Right cardiac atrium (tissue), 5 donors: Measurements from ENCODE around the gene TAF6L. TPM values are rescaled to one million over a fixed set of nuclear protein-coding genes. Genes with fewer than 3 reads are reported as not detected.
A peak's percentile ranks its signal among the peaks of the same experiment; 100 is the strongest.
"Not testable (repeated sequence)": the region's sequence is repeated elsewhere in the genome, so short reads cannot be mapped to it uniquely, and the experiment has no call there.

ENCODE experiments used
- ATAC-seq, 2 donors: fragments of 200-7000 bp; cut with Tn5 transposase; one replicate each; pipeline versions ENCODE4 v1.8.0 to v1.9.1; 2020; ENCODE audit warnings: moderate library complexity in 2 of 2, mild to moderate bottlenecking in 1 of 2
- DNase-seq, 3 donors: peaks; one replicate each; pipeline ENCODE4 v3.0.0-alpha.2; 2020
- H3K27ac ChIP-seq: one replicate; pipeline ENCODE4 v1.5.1; 2013; ENCODE audit warnings: mild to moderate bottlenecking, low read length, control low read depth, moderate library complexity
- H3K27me3 ChIP-seq: one replicate; pipeline ENCODE4 v1.6.1; 2013; ENCODE audit not compliant: control insufficient read depth, insufficient read depth
- H3K4me1 ChIP-seq: one replicate; pipeline ENCODE4 v1.6.1; 2013; ENCODE audit warnings: low read length; ENCODE audit not compliant: control insufficient read depth, insufficient read depth
- H3K4me3 ChIP-seq: one replicate; pipeline ENCODE4 v1.5.1; 2013; ENCODE audit warnings: low read length, control low read depth
- H3K9me3 ChIP-seq: one replicate; pipeline ENCODE4 v1.6.1; 2013; ENCODE audit warnings: low read length; ENCODE audit not compliant: control insufficient read depth
- WGBS: extraction: QIAGEN DNeasy Blood & Tissue Kit; methylation state at CpG from one replicate; pipeline ENCODE4 v1.1.7; 2013; 5-methylcytosine and 5-hydroxymethylcytosine counted together
- intact Hi-C, 4 donors: fragments of 100-400 bp; cut with DNase I; formaldehyde crosslinking; loops; one replicate each; pipeline versions ENCODE4 v1.11.0 to v1.14.0; 2022 to 2023
- polyA plus RNA-seq: library from polyadenylated mRNA; stranded (reverse); fragments of 200-250 nt; gene quantifications from one replicate; pipeline ENCODE4 v1.2.3, GENCODE V29; 2013
- total RNA-seq, 4 donors: library from RNA; stranded (reverse); fragmentation: NEBNext Ultra II Directional; extraction: Animal tissue kit (Norgen Biotek cat#: 25700); gene quantifications; one replicate each; pipeline ENCODE4 v1.2.1, GENCODE V29; 2021
- donor health status: healthy with polysubstance abuse.
- donor health status: DM: no; HTN: yes; CAD: no.
- donor health status: DM: no; HTN: no; CAD: no.
- donor health status: DM: no; HTN: yes; CAD: no; lungs with severe emphysema.
- donor health status: DM: yes; HTN: yes; CAD: no.

Gene TAF6L
- total and polyA plus RNA-seq, 5 donors: 8.0 to 17.1 (median 9.8) TPM

DNA sequence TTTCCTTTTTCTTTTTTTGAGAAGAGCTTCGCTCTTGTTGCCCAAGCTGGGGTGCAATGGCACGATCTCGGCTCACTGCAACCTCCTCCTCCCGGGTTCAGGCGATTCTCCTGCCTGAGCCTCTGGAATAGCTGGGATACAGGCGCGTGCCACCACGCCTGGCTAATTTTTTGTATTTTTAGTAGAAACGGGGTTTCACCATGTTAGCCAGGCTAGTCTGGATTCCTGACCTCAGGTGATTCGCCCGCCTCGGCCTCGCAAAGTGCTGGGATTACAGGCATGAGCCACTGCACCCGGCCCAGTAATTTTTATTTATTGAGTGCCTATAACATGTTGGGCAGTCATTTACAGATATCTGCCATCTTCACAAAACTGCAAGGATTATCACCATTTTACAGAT, 41.1 kb upstream of the TAF6L start:
- H3K27ac ChIP-seq, H3K9me3 ChIP-seq, intact Hi-C loops, DNase-seq, H3K4me3 ChIP-seq, ATAC-seq, H3K4me1 ChIP-seq, H3K27me3 ChIP-seq: not testable (repeated sequence)
- WGBS: 84% methylated on average over 14 of the region's 14 CpGs

DNA sequence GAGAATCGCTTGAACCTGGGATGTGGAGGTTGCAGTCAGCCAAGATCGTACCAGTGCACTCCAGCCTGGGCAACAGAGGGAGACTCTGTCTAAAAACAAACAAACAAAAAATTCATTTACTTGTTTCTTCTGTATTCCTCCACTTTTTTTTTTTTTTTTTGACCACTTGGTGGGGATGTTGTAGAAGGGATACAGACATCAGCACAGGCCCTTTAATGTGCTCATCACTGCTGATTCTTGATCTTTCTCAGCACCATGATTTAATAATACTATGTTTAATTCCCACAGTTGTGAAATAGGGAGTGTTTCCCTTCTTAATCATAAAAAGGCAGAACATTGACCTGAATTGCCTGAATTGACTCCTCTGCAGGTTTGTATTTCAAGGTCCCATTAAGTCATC, 38.4 kb upstream of the TAF6L start:
- H3K9me3 ChIP-seq: no peaks in the 10 kb centered on the region
- H3K27me3 ChIP-seq: no peaks in the 10 kb centered on the region
- no peak overlapping the region for H3K27ac ChIP-seq
- ATAC-seq (no peak), DNase-seq (no peak)
- 83% methylated on average over 2 of the region's 2 CpGs for WGBS
- H3K4me1 ChIP-seq: peaks cover 2% of the 10 kb centered on the region
- intact Hi-C loops: no loop called here
- H3K4me3 ChIP-seq: no peak overlapping the region

GRCh38 chr11:62737196-62737595, 34.0 kb upstream of the TAF6L start:
- H3K27me3 ChIP-seq: no peaks in the 10 kb centered on the region
- intact Hi-C loops: no loop called here

DNA sequence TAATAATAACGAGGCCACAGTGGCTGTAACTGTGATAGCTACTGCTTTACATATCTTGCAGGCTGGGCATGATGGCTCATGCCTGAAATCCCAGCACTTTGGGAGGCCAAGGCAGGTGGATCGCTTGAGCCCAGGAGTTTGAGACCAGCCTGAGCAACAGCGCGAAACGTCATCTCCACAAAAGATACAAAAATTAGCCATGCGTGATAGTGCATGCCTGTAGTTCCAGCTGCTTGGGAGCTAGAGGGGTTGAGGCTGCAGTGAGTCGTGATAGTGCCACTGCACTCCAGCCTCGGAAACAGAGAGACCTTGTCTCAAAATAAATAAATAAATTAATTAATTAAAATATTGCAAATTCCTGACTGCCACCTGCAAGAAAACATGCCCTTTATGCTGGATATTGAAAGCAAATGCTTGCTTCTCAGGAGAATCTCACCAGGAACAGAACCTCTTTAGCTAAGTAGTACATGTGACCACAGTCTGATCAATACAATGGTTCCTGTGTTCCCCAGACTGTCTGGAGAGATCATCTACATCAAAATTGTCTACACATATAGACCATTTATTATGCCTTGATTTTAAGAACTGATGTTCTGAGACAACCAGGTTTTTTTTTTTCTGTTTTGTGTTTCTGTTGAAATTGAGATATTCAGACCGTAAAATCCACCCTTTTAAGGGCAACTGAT, 23.6 kb upstream of the TAF6L start:
- DNase-seq (no peak), ATAC-seq (no peak)
- no peak overlapping the region for H3K27ac ChIP-seq
- H3K27me3 ChIP-seq: no peaks in the 10 kb centered on the region
- no peaks in the 10 kb centered on the region for H3K9me3 ChIP-seq
- 73% methylated on average over 9 of the region's 9 CpGs for WGBS
- intact Hi-C loops: no loop called here
- no peaks in the 10 kb centered on the region for H3K4me1 ChIP-seq
- no peak overlapping the region for H3K4me3 ChIP-seq

More at GRCh38 chr11:62737196-62737595, 34.0 kb upstream of the TAF6L start:
- no peak for DNase-seq
- H3K4me3 ChIP-seq: no peak overlapping the region
- H3K4me1 ChIP-seq: no peaks in the 10 kb centered on the region
- no peaks in the 10 kb centered on the region for H3K9me3 ChIP-seq
- ATAC-seq: no peak
- no peak overlapping the region for H3K27ac ChIP-seq

GRCh38 chr11:62749931-62750330, 21.3 kb upstream of the TAF6L start:
- H3K9me3 ChIP-seq, H3K27me3 ChIP-seq, ATAC-seq, H3K27ac ChIP-seq, H3K4me3 ChIP-seq, H3K4me1 ChIP-seq, intact Hi-C loops, DNase-seq: not testable (repeated sequence)
- WGBS: 96% methylated on average over 5 of the region's 5 CpGs

DNA sequence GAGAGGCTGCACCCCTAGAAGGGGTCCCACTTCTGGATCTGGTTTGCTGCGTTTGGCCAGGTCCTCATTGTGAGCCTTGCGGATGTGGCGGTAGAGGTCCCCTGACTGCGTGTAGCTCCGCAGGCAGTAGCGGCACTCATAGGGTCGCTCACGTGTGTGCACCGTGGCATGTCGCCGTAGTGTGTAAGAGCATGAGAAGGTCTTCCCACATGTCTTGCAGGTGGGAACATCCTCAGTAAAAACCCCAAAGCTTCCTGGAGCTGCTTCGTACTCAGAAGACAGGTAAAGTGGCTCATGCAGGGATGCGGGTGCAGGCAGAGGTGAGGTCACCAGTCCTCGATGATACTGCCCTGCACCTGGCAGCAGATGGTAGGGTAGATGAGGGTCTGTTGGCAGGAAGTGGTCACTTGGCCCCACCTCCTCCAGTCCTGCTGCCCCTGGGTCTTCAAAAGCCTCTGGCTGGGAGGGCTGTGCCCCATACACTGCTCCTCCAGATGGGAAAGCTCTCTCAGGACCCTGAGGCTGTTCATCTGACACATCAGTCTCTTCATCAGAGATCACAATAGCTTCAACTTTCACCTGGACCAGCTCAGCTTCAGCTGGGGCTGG, 18.9 kb upstream of the TAF6L start:
- Histone ChIP-seq H3K9me3 (no peaks in the 10 kb centered on the region), H3K27ac (no peak overlapping the region), H3K27me3 (no peaks in the 10 kb centered on the region), H3K4me3 (no peak overlapping the region), H3K4me1 (peaks cover 5% of the 10 kb centered on the region)
- 96% methylated on average over 14 of the region's 14 CpGs for WGBS
- DNase-seq (no peak), ATAC-seq (no peak)
- intact Hi-C loops: no loop called here

- intact Hi-C loops: no loop called here
- H3K4me3 ChIP-seq: peak overlapping the region; percentile 74
- ATAC-seq: no peak
- peaks cover 5% of the 10 kb centered on the region for H3K4me1 ChIP-seq
- H3K9me3 ChIP-seq: no peaks in the 10 kb centered on the region
- H3K27ac ChIP-seq: peak overlapping the region; percentile 83
- 80% methylated on average over 15 of the region's 15 CpGs for WGBS
- no peaks in the 10 kb centered on the region for H3K27me3 ChIP-seq
- DNase-seq: peak in 1 of 3 donors; percentile 59
These were observed 18.0 kb upstream of the TAF6L start for GRCh38 chr11:62752994-62753735.

DNA sequence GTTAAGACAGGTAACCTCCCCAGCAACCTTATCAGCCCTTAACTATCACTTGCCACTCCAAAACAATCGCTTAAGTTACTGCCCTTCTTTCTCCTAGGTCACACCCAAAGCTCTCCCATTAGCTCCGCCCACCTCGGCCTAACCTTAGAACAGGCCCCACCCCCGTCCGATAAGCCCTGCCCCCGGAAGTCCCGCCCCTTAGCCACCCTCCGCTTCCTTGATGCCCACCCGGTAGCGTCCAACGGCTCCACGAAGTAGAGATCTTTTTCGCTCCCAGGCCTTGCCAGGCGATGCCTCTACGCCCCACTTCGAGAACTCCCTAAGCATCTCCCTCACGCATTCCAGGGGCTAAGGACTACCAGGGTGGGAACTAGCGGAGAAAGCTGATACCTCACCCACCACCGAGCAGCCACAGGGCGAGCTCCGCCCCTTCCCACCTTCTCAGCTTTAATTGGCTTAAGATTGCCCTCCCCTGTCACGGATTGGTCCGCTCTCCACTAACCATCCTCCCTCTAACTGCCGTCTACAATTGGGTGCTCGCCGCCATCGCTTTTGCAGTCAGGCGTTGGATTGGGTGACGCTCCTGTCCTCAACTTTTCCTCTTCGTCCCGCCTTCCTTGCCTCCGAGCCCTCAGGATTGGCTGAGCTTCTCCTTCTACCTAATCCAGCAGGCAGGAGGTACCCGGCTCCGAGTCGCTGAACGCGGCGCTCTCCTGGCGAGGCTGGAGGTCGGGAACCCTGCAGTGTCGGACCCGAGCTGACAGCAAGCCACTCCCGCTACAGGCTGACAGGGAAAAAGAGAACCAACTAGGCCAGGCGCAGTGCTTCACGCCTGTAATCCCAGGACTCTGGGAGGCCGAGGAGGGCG, 17.2 kb upstream of the TAF6L start, which contains the start of gene ZBTB3:
TSS of gene ZBTB3 (minus strand) at position 425 of the 868 bp plus-strand sequence. CDS start 496 bp downstream, outside the sequence.
- peak; percentile 97 to 98 (median 97) for DNase-seq
- H3K9me3 ChIP-seq: no peaks in the 10 kb centered on the region
- H3K27ac ChIP-seq: peak within 1 kb of the TSS; percentile 98
- intact Hi-C loops: no loop called here
- H3K27me3 ChIP-seq: no peaks in the 10 kb centered on the region
- H3K4me3 ChIP-seq: peak within 1 kb of the TSS; percentile 74
- under 1% methylated on average over 47 of the region's 47 CpGs for WGBS
- ATAC-seq: peak; percentile 98
- peaks cover 5% of the 10 kb centered on the region for H3K4me1 ChIP-seq

DNA sequence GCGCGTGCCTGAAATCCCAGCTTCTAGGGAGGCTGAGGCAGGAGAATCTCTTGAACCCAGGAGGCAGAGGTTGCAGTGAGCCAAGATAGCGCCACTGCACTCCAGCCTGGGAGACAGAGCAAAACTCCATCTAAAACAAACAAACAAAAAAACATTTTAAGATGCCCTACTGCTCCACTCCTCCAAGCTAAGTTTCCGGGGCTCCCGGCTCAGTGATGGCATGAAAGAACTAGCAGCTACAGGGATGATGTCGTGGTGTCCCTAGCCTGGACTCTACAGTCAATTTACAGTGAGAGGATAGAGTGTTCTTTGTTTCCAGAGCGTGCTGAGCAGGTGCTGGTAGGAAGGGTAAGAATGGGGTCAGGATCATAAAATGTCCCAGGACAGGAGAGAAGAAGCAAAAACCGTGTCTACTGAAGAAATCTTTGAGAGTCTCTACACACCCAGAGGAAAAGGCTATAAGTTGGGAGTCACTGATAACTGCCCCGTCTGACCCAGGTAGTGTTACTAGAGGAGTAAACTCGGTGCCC, 16.0 kb upstream of the TAF6L start:
- H3K4me3 ChIP-seq: no peak overlapping the region
- DNase-seq: peak in 1 of 3 donors; percentile 49
- no peak for ATAC-seq
- 81% methylated on average over 10 of the region's 10 CpGs for WGBS
- H3K27me3 ChIP-seq: no peaks in the 10 kb centered on the region
- intact Hi-C loops: no loop called here
- H3K4me1 ChIP-seq: peaks cover 5% of the 10 kb centered on the region
- no peak overlapping the region for H3K27ac ChIP-seq
- H3K9me3 ChIP-seq: no peaks in the 10 kb centered on the region
